ENCODE measurements around the gene AKAP13. TPM values are rescaled to one million over a fixed set of nuclear protein-coding genes. Genes with fewer than 3 reads are reported as not detected.
A peak's percentile ranks its signal among the peaks of the same experiment; 100 is the strongest.

AKAP13 gene
- total RNA-seq, 3 donors from 2014 or later: 67.4 to 78.8 (median 77.0) TPM

DNA sequence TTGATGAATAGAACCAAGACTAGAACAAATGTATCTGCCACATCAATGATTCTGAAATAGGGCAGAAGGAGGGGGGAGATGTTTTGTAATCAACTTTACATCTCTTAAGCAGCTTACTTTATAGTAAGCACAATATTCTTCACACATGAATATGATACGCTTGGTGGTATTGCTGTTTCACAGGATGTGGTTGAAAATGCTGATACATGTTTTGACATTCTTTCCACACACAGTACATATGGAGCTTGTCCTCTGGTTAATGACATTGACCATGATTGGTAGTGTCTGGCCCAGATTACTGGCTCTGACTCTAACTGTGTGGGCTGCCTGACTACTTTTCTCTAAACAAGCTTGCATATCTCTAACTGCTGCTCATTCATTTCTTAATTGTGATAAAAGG, 245.5 kb downstream of the AKAP13 start:
- peak overlapping the region; percentile 37 for H3K4me3 Mint-ChIP-seq
- no peaks in the 10 kb centered on the region for H3K27me3 Mint-ChIP-seq (ENCODE audit: low read depth)
- peaks cover 70% of the 10 kb centered on the region for H3K4me1 Mint-ChIP-seq (ENCODE audit: low read depth)
- peak; percentile 16 for DNase-seq
- H3K36me3 Mint-ChIP-seq (ENCODE audit: insufficient read depth): peaks cover 36% of the 10 kb centered on the region
- H3K9me3 Mint-ChIP-seq: no peaks in the 10 kb centered on the region
- ATAC-seq: peak; percentile 86 to 90

DNA sequence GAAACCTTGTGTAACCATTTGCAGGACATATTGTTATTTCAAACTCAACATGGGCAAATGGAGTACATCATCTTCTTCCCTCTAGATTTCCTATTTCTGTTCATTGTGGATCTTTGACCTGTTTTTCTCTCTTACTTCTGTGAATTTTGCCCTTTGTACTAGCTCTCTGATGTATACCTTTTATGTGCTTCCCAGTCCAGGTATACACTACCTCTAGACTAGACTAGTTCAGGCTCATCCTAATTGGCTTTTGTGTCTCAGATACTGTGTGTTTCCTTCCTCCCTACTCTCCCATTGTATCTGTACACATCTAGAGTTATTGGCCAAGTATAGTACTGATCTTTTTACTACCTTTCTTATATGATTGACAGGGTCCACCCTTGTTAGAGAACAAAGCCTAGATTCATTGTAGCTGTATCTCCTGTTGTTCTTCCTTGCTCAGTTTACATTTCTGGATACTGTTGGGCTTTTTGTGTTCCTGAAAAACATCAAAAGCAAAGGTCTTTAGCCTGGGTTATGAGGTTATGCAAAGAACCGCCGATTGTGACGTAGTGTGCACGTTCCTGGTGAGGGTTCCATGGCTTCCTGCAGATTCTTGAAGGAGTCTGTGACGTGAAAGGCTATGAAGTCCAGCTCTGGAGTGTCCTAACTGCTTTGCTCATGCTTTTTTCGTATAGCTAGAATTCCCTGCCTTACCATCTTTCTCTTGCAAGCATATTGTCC, 247.0 kb downstream of the AKAP13 start:
- no peaks in the 10 kb centered on the region for H3K9me3 Mint-ChIP-seq
- no peak for ATAC-seq
- no peaks in the 10 kb centered on the region for H3K27me3 Mint-ChIP-seq (ENCODE audit: low read depth)
- peaks cover 62% of the 10 kb centered on the region for H3K4me1 Mint-ChIP-seq (ENCODE audit: low read depth)
- no peak for DNase-seq
- no peak overlapping the region for H3K4me3 Mint-ChIP-seq
- H3K36me3 Mint-ChIP-seq (ENCODE audit: insufficient read depth): peaks cover 32% of the 10 kb centered on the region

DNA sequence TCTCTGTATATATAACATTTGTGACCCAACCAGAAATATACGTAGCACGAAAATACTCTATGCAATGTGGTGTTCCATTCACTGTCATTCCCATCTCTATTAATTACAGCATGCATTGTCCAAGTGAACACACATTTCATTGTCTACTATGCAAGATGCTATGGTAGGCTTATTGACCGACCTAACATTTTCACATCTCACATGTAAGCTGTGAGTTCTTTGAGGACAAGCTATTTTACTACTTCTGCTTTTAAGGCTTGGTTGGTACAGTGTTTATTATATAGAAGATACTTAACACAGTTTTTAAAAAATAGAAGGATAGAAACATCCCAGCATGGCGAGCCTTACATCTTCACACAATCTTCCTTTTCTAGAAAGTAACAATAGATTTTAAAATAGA, 249.9 kb downstream of the AKAP13 start:
- Mint-ChIP-seq H3K4me1 (ENCODE audit: low read depth) (peaks cover 37% of the 10 kb centered on the region), H3K4me3 (no peak overlapping the region), H3K9me3 (no peaks in the 10 kb centered on the region), H3K36me3 (ENCODE audit: insufficient read depth) (peaks cover 31% of the 10 kb centered on the region), H3K27me3 (ENCODE audit: low read depth) (no peaks in the 10 kb centered on the region)
- DNase-seq: no peak
- no peak for ATAC-seq

DNA sequence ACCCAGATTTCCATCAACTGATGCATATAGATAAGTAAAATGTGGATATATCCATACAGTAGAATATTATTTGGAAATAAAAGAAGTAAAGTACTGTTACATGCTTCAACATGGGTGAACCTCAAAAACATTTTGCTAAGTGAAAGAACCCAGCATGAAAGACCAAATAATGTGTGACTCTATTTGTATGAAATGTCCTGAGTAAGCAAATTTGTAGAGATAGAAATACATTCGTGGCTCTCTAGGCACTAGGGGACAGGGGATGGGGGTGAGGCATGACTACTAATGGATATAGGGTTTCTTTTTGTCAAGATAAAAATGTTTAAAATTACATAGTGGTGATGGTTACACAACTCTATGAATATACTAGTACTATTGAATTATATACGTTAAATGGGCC, 250.6 kb downstream of the AKAP13 start:
- Mint-ChIP-seq H3K36me3 (ENCODE audit: insufficient read depth) (peaks cover 28% of the 10 kb centered on the region), H3K9me3 (no peaks in the 10 kb centered on the region), H3K4me3 (no peak overlapping the region), H3K4me1 (ENCODE audit: low read depth) (peaks cover 33% of the 10 kb centered on the region), H3K27me3 (ENCODE audit: low read depth) (no peaks in the 10 kb centered on the region)
- ATAC-seq: no peak
- no peak for DNase-seq

DNA sequence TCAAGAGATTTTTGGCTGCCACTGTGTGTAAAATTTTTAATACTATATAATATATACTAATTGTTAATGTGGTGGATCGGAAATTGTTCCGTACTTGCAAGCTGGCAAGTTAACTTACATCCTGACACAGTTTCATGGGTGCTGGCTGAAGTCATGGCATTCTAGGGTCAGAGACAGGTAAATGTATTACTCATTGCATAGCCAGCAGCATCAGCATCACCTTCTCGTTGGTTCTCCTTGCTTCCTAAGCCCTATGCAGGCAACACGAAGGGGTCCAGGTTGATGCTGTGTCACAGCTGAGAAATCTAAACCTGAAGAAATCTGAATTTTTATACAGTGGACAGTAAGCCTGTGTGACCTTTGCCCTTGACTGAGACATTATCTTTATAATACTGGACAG, 251.6 kb downstream of the AKAP13 start:
- Mint-ChIP-seq H3K9me3 (no peaks in the 10 kb centered on the region), H3K4me1 (ENCODE audit: low read depth) (peaks cover 29% of the 10 kb centered on the region), H3K27me3 (ENCODE audit: low read depth) (no peaks in the 10 kb centered on the region), H3K36me3 (ENCODE audit: insufficient read depth) (peaks cover 20% of the 10 kb centered on the region), H3K4me3 (no peak overlapping the region)
- ATAC-seq: no peak
- DNase-seq: no peak

DNA sequence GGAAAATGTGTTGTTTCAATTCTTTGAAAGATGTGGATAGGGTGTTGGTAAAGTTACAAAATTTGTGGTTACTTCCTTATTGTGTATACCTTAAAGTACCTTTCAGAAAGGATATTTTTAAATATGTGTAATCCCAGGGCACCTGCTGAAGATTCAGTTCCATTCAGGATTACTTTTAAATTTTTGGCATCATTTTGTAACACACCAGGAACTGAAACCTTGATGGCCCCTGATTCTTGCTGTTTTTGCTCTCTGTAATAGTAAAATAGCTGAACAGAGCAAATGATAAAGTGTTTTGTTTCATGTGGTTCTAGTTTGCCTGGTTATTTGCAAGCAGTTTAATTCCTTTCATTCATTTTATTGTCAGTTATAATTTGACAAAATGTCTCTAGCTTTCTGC, 253.5 kb downstream of the AKAP13 start:
- no peaks in the 10 kb centered on the region for H3K27me3 Mint-ChIP-seq (ENCODE audit: low read depth)
- no peak for DNase-seq
- H3K36me3 Mint-ChIP-seq (ENCODE audit: insufficient read depth): peaks cover 15% of the 10 kb centered on the region
- no peaks in the 10 kb centered on the region for H3K9me3 Mint-ChIP-seq
- ATAC-seq: no peak
- peaks cover 29% of the 10 kb centered on the region for H3K4me1 Mint-ChIP-seq (ENCODE audit: low read depth)
- no peak overlapping the region for H3K4me3 Mint-ChIP-seq

DNA sequence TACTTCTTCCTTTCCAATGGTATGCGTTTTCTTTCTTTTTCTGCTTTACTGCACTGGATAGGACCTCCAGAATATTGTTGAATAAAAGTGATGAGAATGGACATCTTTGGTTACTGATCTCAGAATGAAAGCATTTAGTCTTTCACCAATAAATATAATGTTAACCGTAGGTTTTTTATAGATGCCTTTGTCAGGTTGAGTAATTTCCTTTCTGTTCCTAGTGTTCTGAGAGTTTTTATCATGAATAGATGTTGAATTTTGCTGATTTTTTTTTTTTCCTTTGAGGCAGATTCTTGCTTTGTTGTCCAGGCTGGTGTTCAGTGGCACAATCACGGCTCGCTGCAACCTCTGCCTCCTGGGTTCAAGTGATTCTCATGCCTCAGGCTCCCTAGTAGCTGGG, 255.9 kb downstream of the AKAP13 start:
- Mint-ChIP-seq H3K4me1 (ENCODE audit: low read depth) (peaks cover 26% of the 10 kb centered on the region), H3K36me3 (ENCODE audit: insufficient read depth) (peaks cover 22% of the 10 kb centered on the region), H3K4me3 (no peak overlapping the region), H3K9me3 (no peaks in the 10 kb centered on the region), H3K27me3 (ENCODE audit: low read depth) (no peaks in the 10 kb centered on the region)
- ATAC-seq (no peak), DNase-seq (no peak)

DNA sequence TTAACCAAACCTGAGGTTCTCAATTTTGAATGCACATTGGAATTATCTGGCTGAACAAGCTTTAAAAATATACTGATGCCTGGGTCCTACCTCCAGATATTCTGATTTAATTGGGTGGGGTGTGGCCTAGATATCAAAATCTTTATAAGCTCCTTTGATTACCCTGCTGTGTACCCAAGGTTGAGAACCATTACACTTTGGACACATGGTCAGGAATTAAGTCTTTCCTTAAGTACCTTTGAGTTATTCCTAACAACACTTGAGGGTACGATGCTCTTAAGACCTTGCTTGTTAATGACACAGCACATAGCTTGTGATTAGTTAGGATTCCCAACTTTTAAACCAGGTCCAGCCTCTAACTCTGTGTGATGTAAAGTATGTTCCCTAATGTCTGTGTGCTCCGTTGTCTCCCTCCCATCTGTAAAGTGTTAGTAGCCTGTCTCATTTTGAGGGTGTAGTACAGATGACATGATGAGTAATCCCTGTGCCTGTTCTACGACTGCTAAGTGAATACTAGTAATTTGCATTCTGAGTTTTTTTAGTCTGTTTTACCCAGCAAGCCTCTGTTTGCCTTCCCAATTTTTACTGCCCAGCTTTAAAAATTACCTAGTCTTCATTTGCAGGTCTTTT, 259.5 kb downstream of the AKAP13 start:
- Mint-ChIP-seq H3K36me3 (ENCODE audit: insufficient read depth) (peaks cover 27% of the 10 kb centered on the region), H3K9me3 (no peaks in the 10 kb centered on the region), H3K4me3 (no peak overlapping the region), H3K27me3 (ENCODE audit: low read depth) (no peaks in the 10 kb centered on the region), H3K4me1 (ENCODE audit: low read depth) (peaks cover 30% of the 10 kb centered on the region)
- no peak for DNase-seq
- ATAC-seq: peak; percentile 74 to 84

DNA sequence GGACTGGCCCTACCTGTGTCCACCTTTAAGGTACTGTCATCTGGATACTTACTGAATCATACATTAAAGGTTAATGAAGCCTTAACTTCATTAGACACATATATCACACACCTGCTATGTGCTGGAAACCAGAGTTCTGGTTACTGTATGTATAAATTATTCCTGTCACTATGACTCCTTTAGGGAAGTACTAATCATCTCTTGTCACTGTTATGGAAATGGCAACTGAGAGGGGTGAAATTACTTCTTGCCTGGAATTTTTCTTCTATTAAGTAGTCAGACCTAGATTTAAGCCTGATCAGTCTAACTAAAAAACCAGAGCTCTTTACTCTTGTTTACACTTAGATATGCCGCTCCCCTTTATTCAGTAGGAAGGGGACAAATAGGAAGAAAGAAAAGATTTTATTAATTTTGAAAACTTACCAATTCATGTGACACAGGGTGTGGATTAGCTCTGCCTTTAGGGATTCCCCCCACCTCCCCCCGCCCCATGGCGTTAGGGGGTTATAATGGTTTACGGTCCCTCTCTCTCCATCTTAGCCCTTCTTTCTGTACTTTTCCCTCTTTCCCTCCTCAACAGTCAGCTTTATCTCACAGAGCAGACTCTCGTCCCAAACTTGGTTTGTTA, 261.8 kb downstream of the AKAP13 start:
- Mint-ChIP-seq H3K4me1 (ENCODE audit: low read depth) (peaks cover 41% of the 10 kb centered on the region), H3K27me3 (ENCODE audit: low read depth) (no peaks in the 10 kb centered on the region), H3K4me3 (no peak overlapping the region), H3K9me3 (peaks cover 4% of the 10 kb centered on the region), H3K36me3 (ENCODE audit: insufficient read depth) (peaks cover 38% of the 10 kb centered on the region)
- no peak for ATAC-seq
- no peak for DNase-seq

DNA sequence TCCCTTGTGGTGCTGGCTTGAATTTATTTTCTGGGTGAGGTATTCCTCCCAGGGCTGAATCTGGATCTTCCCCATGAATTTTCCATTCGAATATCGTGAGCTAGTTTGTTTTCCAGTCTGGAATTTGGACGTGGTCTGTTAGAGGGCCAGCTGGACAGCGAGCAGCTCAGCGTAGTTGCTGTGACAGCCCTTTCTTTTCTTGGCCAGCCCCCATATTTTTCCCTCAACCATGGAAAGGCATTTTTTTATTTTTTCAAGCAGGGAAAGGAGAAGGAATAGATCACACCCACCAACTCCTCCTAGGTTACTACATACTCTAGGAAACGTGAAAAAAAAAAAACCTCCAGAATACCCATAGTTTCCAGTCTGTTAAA, 262.3 kb downstream of the AKAP13 start:
- no peak for DNase-seq
- ATAC-seq: no peak
- H3K36me3 Mint-ChIP-seq (ENCODE audit: insufficient read depth): peaks cover 37% of the 10 kb centered on the region
- H3K27me3 Mint-ChIP-seq (ENCODE audit: low read depth): no peaks in the 10 kb centered on the region
- H3K9me3 Mint-ChIP-seq: peaks cover 4% of the 10 kb centered on the region
- no peak overlapping the region for H3K4me3 Mint-ChIP-seq
- peaks cover 40% of the 10 kb centered on the region for H3K4me1 Mint-ChIP-seq (ENCODE audit: low read depth)

DNA sequence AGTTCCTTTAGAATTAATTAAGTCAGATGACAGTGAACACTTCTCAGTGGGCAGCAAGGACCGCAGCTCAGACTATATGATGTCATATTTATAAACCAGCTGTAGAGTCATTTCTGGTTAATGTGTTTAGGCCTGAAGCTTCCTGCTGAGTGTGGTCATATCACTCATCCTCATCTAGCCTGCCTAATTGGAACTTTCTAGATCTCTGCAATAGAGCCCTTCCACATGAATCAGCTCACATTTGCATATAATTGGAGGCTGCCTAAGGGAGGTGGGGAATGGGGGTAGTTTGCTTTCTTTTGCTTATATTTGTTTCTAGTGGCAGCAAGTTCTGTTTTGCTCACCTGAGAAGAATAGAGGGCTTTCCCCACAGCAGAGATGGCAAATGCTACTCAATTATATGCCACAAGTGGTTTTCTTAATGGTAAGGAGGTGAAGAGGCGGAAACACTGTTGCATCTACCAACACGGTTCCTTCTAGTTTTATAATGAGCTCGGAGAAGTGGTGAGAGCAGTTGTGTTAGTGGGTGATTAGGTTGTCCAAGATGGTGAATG, 266.2 kb downstream of the AKAP13 start:
- H3K9me3 Mint-ChIP-seq: peaks cover 4% of the 10 kb centered on the region
- H3K4me1 Mint-ChIP-seq (ENCODE audit: low read depth): peaks cover 45% of the 10 kb centered on the region
- H3K36me3 Mint-ChIP-seq (ENCODE audit: insufficient read depth): peaks cover 26% of the 10 kb centered on the region
- ATAC-seq (peak; percentile 85 to 92), DNase-seq (peak; percentile 8)
- no peaks in the 10 kb centered on the region for H3K27me3 Mint-ChIP-seq (ENCODE audit: low read depth)
- peak overlapping the region; percentile 27 for H3K4me3 Mint-ChIP-seq

DNA sequence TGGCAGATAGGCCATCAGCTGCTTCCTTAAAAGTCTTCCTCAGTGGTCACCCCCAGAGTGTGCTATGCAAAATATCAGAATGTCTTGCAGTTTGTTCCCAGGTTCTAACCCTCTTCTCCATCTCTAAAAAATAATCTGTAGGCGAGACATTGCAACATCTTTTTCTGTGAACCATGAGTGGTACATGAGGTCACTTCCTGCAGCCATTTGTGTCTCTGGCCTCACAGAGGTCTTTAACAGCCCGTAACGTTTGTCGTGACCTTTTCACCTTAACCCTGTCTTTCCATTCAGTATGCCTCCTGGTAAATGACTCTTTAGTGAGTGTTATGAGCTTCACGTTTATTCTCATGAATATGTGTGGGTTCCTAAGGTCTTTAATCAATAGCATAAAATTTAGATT, 269.0 kb downstream of the AKAP13 start:
- Mint-ChIP-seq H3K4me3 (no peak overlapping the region), H3K9me3 (peaks cover 4% of the 10 kb centered on the region), H3K27me3 (ENCODE audit: low read depth) (no peaks in the 10 kb centered on the region), H3K36me3 (ENCODE audit: insufficient read depth) (peaks cover 23% of the 10 kb centered on the region), H3K4me1 (ENCODE audit: low read depth) (peaks cover 39% of the 10 kb centered on the region)
- peak; percentile 48 to 53 for ATAC-seq
- peak; percentile 12 for DNase-seq

DNA sequence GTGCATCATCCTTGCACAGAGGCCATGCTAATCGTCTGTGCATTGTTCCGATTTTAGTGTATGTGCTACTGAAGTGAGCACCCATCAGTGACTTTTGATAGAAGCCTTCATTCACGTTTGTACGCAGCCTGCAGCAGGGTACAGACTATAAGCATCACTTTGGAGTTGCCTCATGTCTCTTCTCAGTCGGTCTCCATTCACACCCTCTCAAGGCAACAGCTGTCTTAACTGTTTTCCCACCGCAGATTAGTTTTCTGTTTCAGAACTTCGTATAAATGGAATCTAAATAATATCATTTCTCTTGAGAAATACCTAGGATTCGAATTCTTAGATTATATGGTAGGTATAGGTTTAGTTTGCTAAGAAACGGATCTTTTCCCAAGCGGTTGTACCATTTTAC, 271.1 kb downstream of the AKAP13 start:
- Mint-ChIP-seq H3K4me3 (no peak overlapping the region), H3K9me3 (peaks cover 4% of the 10 kb centered on the region), H3K27me3 (ENCODE audit: low read depth) (no peaks in the 10 kb centered on the region), H3K36me3 (ENCODE audit: insufficient read depth) (peaks cover 17% of the 10 kb centered on the region), H3K4me1 (ENCODE audit: low read depth) (peaks cover 20% of the 10 kb centered on the region)
- DNase-seq: no peak
- ATAC-seq: no peak

DNA sequence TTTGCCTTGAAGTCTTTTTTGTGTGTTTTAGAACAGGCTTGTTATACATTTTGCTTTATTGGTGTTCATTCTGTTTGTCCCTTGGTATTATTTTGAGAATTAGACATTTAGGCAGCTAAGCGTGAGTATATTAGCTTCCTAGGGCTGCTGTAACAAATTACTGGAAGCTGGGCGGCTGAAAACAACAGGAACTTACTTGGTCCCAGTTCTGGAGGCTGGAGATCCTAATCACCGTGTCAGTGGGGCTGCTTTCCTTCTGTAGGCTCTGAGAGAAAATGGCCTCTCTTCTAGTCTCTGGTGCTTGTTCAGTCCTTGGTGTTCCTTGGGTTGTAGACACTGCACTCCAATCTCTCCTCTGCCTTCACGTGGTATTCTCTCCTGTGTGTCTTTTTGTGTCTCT, 272.1 kb downstream of the AKAP13 start:
- H3K4me3 Mint-ChIP-seq: no peak overlapping the region
- peaks cover 14% of the 10 kb centered on the region for H3K4me1 Mint-ChIP-seq (ENCODE audit: low read depth)
- DNase-seq (no peak), ATAC-seq (no peak)
- no peaks in the 10 kb centered on the region for H3K27me3 Mint-ChIP-seq (ENCODE audit: low read depth)
- H3K36me3 Mint-ChIP-seq (ENCODE audit: insufficient read depth): peaks cover 11% of the 10 kb centered on the region
- no peaks in the 10 kb centered on the region for H3K9me3 Mint-ChIP-seq

DNA sequence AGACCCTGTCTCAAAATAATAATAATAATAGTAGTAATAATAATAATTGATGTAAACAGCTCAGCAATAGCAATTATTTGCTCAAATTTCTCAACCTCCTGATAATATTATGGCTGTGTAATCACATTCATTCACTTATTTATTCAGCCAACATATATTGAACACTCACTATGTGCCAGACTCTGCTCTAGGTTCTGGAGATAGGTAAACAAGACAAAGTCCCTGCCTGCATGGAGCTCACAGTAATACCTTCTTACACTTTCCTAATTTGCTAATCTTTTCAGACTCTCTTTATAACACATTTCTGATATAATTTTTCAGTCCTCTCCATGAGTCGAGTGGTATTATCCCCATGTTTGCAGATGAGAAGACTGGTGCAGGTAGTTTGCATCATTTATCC, 276.7 kb downstream of the AKAP13 start:
- H3K36me3 Mint-ChIP-seq (ENCODE audit: insufficient read depth): peaks cover 17% of the 10 kb centered on the region
- H3K4me3 Mint-ChIP-seq: no peak overlapping the region
- H3K9me3 Mint-ChIP-seq: no peaks in the 10 kb centered on the region
- ATAC-seq (no peak), DNase-seq (no peak)
- H3K4me1 Mint-ChIP-seq (ENCODE audit: low read depth): no peaks in the 10 kb centered on the region
- H3K27me3 Mint-ChIP-seq (ENCODE audit: low read depth): no peaks in the 10 kb centered on the region

Measured in activated T-cell treated with anti-CD3 and anti-CD28 coated beads, Interleukin-2, amount 50 U/mL, for 4 hours (primary cell).